H1 (cell line): ENCODE measurements around the gene OR56B4. TPM values are rescaled to one million over a fixed set of nuclear protein-coding genes. Genes with fewer than 3 reads are reported as not detected.

Experiments used
- CTCF ChIA-PET: fragments of 300-600 bp; sonication (Branson Sonifier 250); formaldehyde crosslinking; loops from one replicate; lab custom pipeline; 2021; ENCODE audit not compliant: partially characterized antibody; lab: Charles Lee
- POLR2A ChIA-PET: fragments of 300-600 bp; sonication (Branson Sonifier 250); formaldehyde crosslinking; loops from one replicate; lab custom pipeline; 2021; ENCODE audit warnings: inconsistent platforms; ENCODE audit not compliant: partially characterized antibody; lab: Charles Lee
- DNase-seq, 2 experiments: peaks; one replicate each; pipeline versions ENCODE4 v3.0.0 to v3.0.0-alpha.2; 2010 to 2022; ENCODE audit warnings: low spot score in 2 of 2, low read depth in 1 of 2, mixed read lengths in 1 of 2
- FAIRE-seq: peaks from 2 replicates; lab custom pipeline; 2011; peaks lifted over from hg19 to GRCh38; lab: Jason Lieb, UNC
- H2AFZ ChIP-seq: 2 replicates; pipeline ENCODE4 v1.8.1; 2012; ENCODE audit warnings: low read length, inconsistent platforms
- H2AK5ac ChIP-seq: 2 replicates; pipeline ENCODE4 v1.6.1; 2013; ENCODE audit warnings: low read depth, low read length
- H2BK120ac ChIP-seq: replicated peaks from 2 replicates; pipeline ENCODE3; 2013; ENCODE audit warnings: low read depth, low read length, inconsistent platforms
- H2BK12ac ChIP-seq: 2 replicates; pipeline ENCODE4 v1.6.1; 2013; ENCODE audit warnings: low read depth, low read length
- H2BK15ac ChIP-seq: 2 replicates; pipeline ENCODE4 v1.6.1; 2013; ENCODE audit warnings: low read length
- H2BK20ac ChIP-seq: 2 replicates; pipeline ENCODE4 v1.6.1; 2013; ENCODE audit warnings: low read length
- H2BK5ac ChIP-seq: 2 replicates; pipeline ENCODE4 v1.6.1; 2013; ENCODE audit warnings: low read depth, low read length
- H3K14ac ChIP-seq: 2 replicates; pipeline ENCODE4 v1.6.1; 2013; ENCODE audit warnings: inconsistent platforms; ENCODE audit not compliant: insufficient read length
- H3K18ac ChIP-seq: 2 replicates; pipeline ENCODE4 v1.6.1; 2013; ENCODE audit warnings: low read length; ENCODE audit errors: extremely low read depth
- H3K23ac ChIP-seq: 2 replicates; pipeline ENCODE4 v1.6.1; 2013; ENCODE audit warnings: inconsistent platforms; ENCODE audit not compliant: insufficient read length
- H3K23me2 ChIP-seq: 2 replicates; pipeline ENCODE4 v1.6.1; 2013; ENCODE audit warnings: low read depth, low read length
- H3K27ac ChIP-seq: 2 replicates; pipeline ENCODE4 v1.6.1; 2011; ENCODE audit warnings: low read depth, low read length, inconsistent platforms
- H3K27me3 ChIP-seq, 4 experiments: replicated peaks in 1 of 4; 1 replicate in 1 of 4; 2 replicates in 3 of 4; pipeline versions ENCODE4 v1.6.1 to v1.8.1; 2011 to 2013; ENCODE audit warnings: low read length in 3 of 4, mild to moderate bottlenecking in 3 of 4, inconsistent platforms in 2 of 4, mixed read lengths in 2 of 4, moderate library complexity in 1 of 4; ENCODE audit not compliant: control insufficient read depth in 3 of 4, insufficient read depth in 3 of 4; ENCODE audit errors: extremely low read depth in 1 of 4
- H3K36me3 ChIP-seq, 4 experiments: 2 replicates each; pipeline versions ENCODE4 v1.6.1 to v1.8.1; 2011 to 2013; ENCODE audit warnings: mild to moderate bottlenecking in 4 of 4, low read length in 3 of 4, moderate library complexity in 2 of 4, control low read depth in 1 of 4, inconsistent platforms in 1 of 4; ENCODE audit not compliant: insufficient read depth in 4 of 4, control insufficient read depth in 2 of 4
- H3K4ac ChIP-seq: replicated peaks from 2 replicates; pipeline ENCODE3; 2013; ENCODE audit warnings: low read length, low read depth, mixed read lengths, inconsistent platforms; ENCODE audit not compliant: insufficient read length
- H3K4me1 ChIP-seq, 4 experiments: replicated peaks in 1 of 4; 1 replicate in 1 of 4; 2 replicates in 3 of 4; pipeline versions ENCODE4 v1.6.1 to v1.8.1; 2011 to 2013; ENCODE audit warnings: low read length in 3 of 4, inconsistent platforms in 2 of 4, mixed read lengths in 1 of 4; ENCODE audit not compliant: insufficient read depth in 4 of 4, control insufficient read depth in 3 of 4
- H3K4me2 ChIP-seq, 2 experiments: 2 replicates each; pipeline versions ENCODE4 v1.6.1 to v1.8.1; 2011 to 2013; ENCODE audit warnings: low read depth in 2 of 2, low read length in 2 of 2, control low read depth in 1 of 2, inconsistent platforms in 1 of 2, mild to moderate bottlenecking in 1 of 2; ENCODE audit not compliant: insufficient read depth in 1 of 2
- H3K4me3 ChIP-seq, 4 experiments: fragments of 200-600, 300-600 bp in 1 of 4; sonication (generic), shearing (Covaris generic), sonication (Bioruptor Twin) in 1 of 4; 2 replicates each; pipeline versions ENCODE4 v1.5.1 to v1.8.1; 2011 to 2016; ENCODE audit warnings: low read length in 4 of 4, low read depth in 3 of 4, control low read depth in 2 of 4, inconsistent platforms in 2 of 4, mild to moderate bottlenecking in 2 of 4, mixed read lengths in 1 of 4, moderate library complexity in 1 of 4; ENCODE audit not compliant: insufficient read depth in 2 of 4; ENCODE audit errors: extremely low read depth in 1 of 4
- H3K56ac ChIP-seq: replicated peaks from 2 replicates; pipeline ENCODE3; 2013; ENCODE audit warnings: low read depth, mild to moderate bottlenecking, mixed read lengths, low read length, inconsistent platforms; ENCODE audit not compliant: insufficient read length
- H3K79me1 ChIP-seq: 2 replicates; pipeline ENCODE4 v1.6.1; 2013; ENCODE audit warnings: low read depth, low read length, control low read depth
- H3K79me2 ChIP-seq, 2 experiments: 2 replicates each; pipeline versions ENCODE4 v1.6.1 to v1.8.1; 2012 to 2013; ENCODE audit warnings: low read length in 2 of 2, mild to moderate bottlenecking in 2 of 2, inconsistent platforms in 1 of 2; ENCODE audit not compliant: insufficient read depth in 2 of 2, control insufficient read depth in 1 of 2
- H3K9ac ChIP-seq, 4 experiments: replicated peaks in 1 of 4; 1 replicate in 1 of 4; 2 replicates in 3 of 4; pipeline versions ENCODE4 v1.6.1 to v1.8.1; 2011 to 2013; ENCODE audit warnings: low read depth in 3 of 4, low read length in 3 of 4, control low read depth in 2 of 4, mild to moderate bottlenecking in 2 of 4, moderate library complexity in 2 of 4, inconsistent platforms in 1 of 4; ENCODE audit errors: extremely low read depth in 1 of 4
- H3K9me3 ChIP-seq, 2 experiments: 2 replicates each; pipeline versions ENCODE4 v1.6.1 to v1.8.1; 2012 to 2013; ENCODE audit warnings: mild to moderate bottlenecking in 2 of 2, moderate library complexity in 2 of 2, control low read depth in 1 of 2, inconsistent platforms in 1 of 2, low read depth in 1 of 2, low read length in 1 of 2, mixed read lengths in 1 of 2; ENCODE audit not compliant: insufficient read depth in 2 of 2
- H4K20me1 ChIP-seq, 2 experiments: replicated peaks in 1 of 2; 2 replicates each; pipeline versions ENCODE3 to v1.8.1; 2011 to 2013; ENCODE audit warnings: inconsistent platforms in 2 of 2, low read length in 2 of 2, mild to moderate bottlenecking in 1 of 2; ENCODE audit not compliant: insufficient read depth in 2 of 2, control insufficient read depth in 1 of 2
- H4K5ac ChIP-seq: 2 replicates; pipeline ENCODE4 v1.6.1; 2013; ENCODE audit warnings: low read length, low read depth, mixed read lengths, inconsistent platforms; ENCODE audit not compliant: insufficient read length
- H4K8ac ChIP-seq: 2 replicates; pipeline ENCODE4 v1.8.0; 2013; ENCODE audit warnings: mild to moderate bottlenecking, moderate library complexity, low read length, inconsistent platforms; ENCODE audit not compliant: insufficient read depth; ENCODE audit errors: extremely low read depth
- H4K91ac ChIP-seq: replicated peaks from 2 replicates; pipeline ENCODE3; 2013; ENCODE audit warnings: low read length, mixed read lengths, inconsistent platforms; ENCODE audit not compliant: insufficient read length
- ATF3 ChIP-seq: IDR thresholded peaks from 2 replicates; pipeline ENCODE4 v1.6.1; 2011; ENCODE audit warnings: low read depth, mild to moderate bottlenecking, low read length; ENCODE audit not compliant: insufficient read depth
- CREB1 ChIP-seq: IDR thresholded peaks from 2 replicates; pipeline ENCODE4 v1.6.1; 2012; ENCODE audit warnings: inconsistent platforms
- EZH2 ChIP-seq: fragments of 200-600 bp; sonication (generic); IDR thresholded peaks from 2 replicates; pipeline ENCODE4 v1.7.1; 2012; ENCODE audit warnings: low read depth, mild to moderate bottlenecking, moderate library complexity, low read length, inconsistent platforms; ENCODE audit not compliant: severe bottlenecking
- JUN ChIP-seq: IDR thresholded peaks from 2 replicates; pipeline ENCODE4 v1.6.1; 2011; ENCODE audit warnings: low read depth, mild to moderate bottlenecking, improper control_type of control experiment, low read length
- NRF1 ChIP-seq: IDR thresholded peaks from 2 replicates; pipeline ENCODE4 v1.6.1; 2011; ENCODE audit warnings: mild to moderate bottlenecking, low read depth, low read length, improper control_type of control experiment
- RAD21 ChIP-seq, 2 experiments: IDR thresholded peaks in 1 of 2; conservative IDR thresholded peaks in 1 of 2; 2 replicates each; pipeline ENCODE4 v1.6.1; 2011; ENCODE audit warnings: low read depth in 2 of 2, low read length in 2 of 2, improper control_type of control experiment in 1 of 2, inconsistent platforms in 1 of 2, mild to moderate bottlenecking in 1 of 2, moderate library complexity in 1 of 2
- SP1 ChIP-seq: IDR thresholded peaks from 2 replicates; pipeline ENCODE4 v1.6.1; 2011; ENCODE audit warnings: low read depth, low read length
- SUZ12 ChIP-seq: fragments of 200-600 bp; sonication (generic); IDR thresholded peaks from 2 replicates; pipeline ENCODE4 v1.6.1; 2012; ENCODE audit warnings: mild to moderate bottlenecking, inconsistent platforms, low read length, moderate library complexity, mixed read lengths
- TAF1 ChIP-seq: IDR thresholded peaks from 2 replicates; pipeline ENCODE4 v1.6.1; 2011; ENCODE audit warnings: mild to moderate bottlenecking, low read depth, low read length
- TAF7 ChIP-seq: optimal IDR thresholded peaks from 2 replicates; pipeline ENCODE3; 2011; ENCODE audit warnings: low read depth, mild to moderate bottlenecking, inconsistent platforms, low read length, moderate library complexity, borderline replicate concordance
- TCF12 ChIP-seq: IDR thresholded peaks from 2 replicates; pipeline ENCODE4 v1.6.1; 2011; ENCODE audit warnings: low read depth, mild to moderate bottlenecking, low read length
- WGBS, 2 experiments: shearing (Covaris generic) in 1 of 2; methylation state at CpG; one replicate each; pipeline versions ENCODE4 v1.1.6 to v1.1.7; 2013 to 2015; ENCODE audit warnings: low lambda C conversion rate in 2 of 2, mixed read lengths in 2 of 2, inconsistent platforms in 1 of 2, low coverage in 1 of 2, missing lambda C conversion rate in 1 of 2; ENCODE audit not compliant: insufficient replicate concordance in 2 of 2, insufficient coverage in 1 of 2, insufficient read length in 1 of 2; ENCODE audit errors: extremely low coverage in 1 of 2, missing lambda C conversion rate in 1 of 2; 5-methylcytosine and 5-hydroxymethylcytosine counted together
- polyA plus RNA-seq, 7 experiments: library from polyadenylated mRNA; depleted of rRNA in 3 of 7; stranded (reverse) in 5 of 7; unstranded in 2 of 7; fragments of >200 nt in 5 of 7; fragments of 200-250 nt in 2 of 7; gene quantifications; 1 replicate in 5 of 7; 2 replicates in 1 of 7; 4 replicates in 1 of 7; pipeline versions ENCODE4 v1.2.1 to v1.2.3, GENCODE V29; 2011 to 2013; ENCODE audit warnings: missing spikeins in 2 of 7, mixed read lengths in 2 of 7
- total RNA-seq: library from RNA; stranded (reverse); fragmentation: NEBNext Ultra II Directional; extraction: Animal tissue kit (Norgen Biotek cat#: 25700); gene quantifications from 2 replicates; pipeline ENCODE4 v1.2.1, GENCODE V29; 2021
- TF ChIP-seq, protein P1 (sequence below): IDR thresholded peaks from 2 replicates; pipeline ENCODE4 v1.6.1; 2011; ENCODE audit warnings: low read length, improper control_type of control experiment

The OR56B4 gene
- total and polyA plus RNA-seq, 2 of the 8 experiments (the other 6 are each of a cell fraction or from before 2014, with no cell fraction given), result not detected

GRCh38 chr11:6079463-6079862 is 28.0 kb upstream of the OR56B4 start:
- no peaks in the 10 kb centered on the region for H3K27me3 ChIP-seq
- H3K56ac ChIP-seq, result no peak overlapping the region
- WGBS, 2 experiments, result 79% methylated on average over 4 of the region's 4 CpGs; no CpG with 5 or more reads in 1 of the 2 experiments
- no peak overlapping the region for H4K91ac ChIP-seq
- H3K18ac ChIP-seq, result no peak overlapping the region
- no peak overlapping the region for H4K8ac ChIP-seq
- no peak overlapping the region for H3K4me3 ChIP-seq
- no peak overlapping the region for H2BK12ac ChIP-seq
- H3K14ac ChIP-seq, result no peak overlapping the region
- no peaks in the 10 kb centered on the region; the same call in 1 of the 2 replicates for H3K23me2 ChIP-seq
- no peak overlapping the region for H2AFZ ChIP-seq
- CTCF ChIA-PET, result interaction anchor here (1.2 to 1.3 kb wide), 2 partner anchors 20 to 274 kb away, joined by 4 to 8 read pairs; no protein-coding TSS in a partner anchor
- H2BK20ac ChIP-seq, result no peak overlapping the region
- no peaks in the 10 kb centered on the region for H3K79me2 ChIP-seq
- H3K9ac ChIP-seq, result no peak overlapping the region
- no peak overlapping the region for H2BK5ac ChIP-seq
- H3K79me1 ChIP-seq, result no peaks in the 10 kb centered on the region
- peaks cover 14 to 16% of the 10 kb centered on the region in 2 experiments for H3K9me3 ChIP-seq
- FAIRE-seq (no peak), DNase-seq (no peak)
- H4K5ac ChIP-seq, result no peak overlapping the region
- no peak overlapping the region for H3K4me2 ChIP-seq
- H3K4me1 ChIP-seq, result peaks cover 0 to 3% (median 1%) of the 10 kb centered on the region in 4 experiments; a peak in 2 of 7 replicates
- no peak overlapping the region for H3K27ac ChIP-seq
- POLR2A ChIA-PET, result interaction anchor here (0.6 kb wide), 1 partner anchor 1307 kb away, joined by 3 read pairs; no protein-coding TSS in a partner anchor
- H2AK5ac ChIP-seq, result no peak overlapping the region
- H3K36me3 ChIP-seq, result peaks cover 0 to 2% (median 0%) of the 10 kb centered on the region in 4 experiments; a peak in 3 of 8 replicates
- H3K23ac ChIP-seq, result no peak overlapping the region
- H3K4ac ChIP-seq, result no peak overlapping the region
- H2BK120ac ChIP-seq, result no peak overlapping the region
- no peak overlapping the region for H2BK15ac ChIP-seq
- no peaks in the 10 kb centered on the region for H4K20me1 ChIP-seq
- TF ChIP-seq SUZ12, result no peak
- no peak for TF ChIP-seq TCF12
- no peak for TF ChIP-seq RAD21 (IDR thresholded peaks at IDR 0.05 in 1 of 2, conservative IDR thresholded peaks at IDR 0.05 in 1 of 2; ENCODE audit: low read depth in 2 of 2, low read length in 2 of 2)
- no peak for TF ChIP-seq SP1
- TF ChIP-seq EZH2, result no peak
- no peak for TF ChIP-seq TAF1
- TF ChIP-seq TAF7, result no peak
- no peak for TF ChIP-seq NRF1
- no peak for TF ChIP-seq ATF3
- TF ChIP-seq CREB1, result no peak
- TF ChIP-seq JUN, result no peak
- TF ChIP-seq, protein P1, sequence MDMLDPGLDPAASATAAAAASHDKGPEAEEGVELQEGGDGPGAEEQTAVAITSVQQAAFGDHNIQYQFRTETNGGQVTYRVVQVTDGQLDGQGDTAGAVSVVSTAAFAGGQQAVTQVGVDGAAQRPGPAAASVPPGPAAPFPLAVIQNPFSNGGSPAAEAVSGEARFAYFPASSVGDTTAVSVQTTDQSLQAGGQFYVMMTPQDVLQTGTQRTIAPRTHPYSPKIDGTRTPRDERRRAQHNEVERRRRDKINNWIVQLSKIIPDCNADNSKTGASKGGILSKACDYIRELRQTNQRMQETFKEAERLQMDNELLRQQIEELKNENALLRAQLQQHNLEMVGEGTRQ, result no peak
